ENCODE data around the gene TTC9. TPM values are rescaled to one million over a fixed set of nuclear protein-coding genes. Genes with fewer than 3 reads are reported as not detected.
A peak's percentile ranks its signal among the peaks of the same experiment; 100 is the strongest.

TTC9 gene
- total RNA-seq, 6 donors from 2014 or later: 3.1 to 8.6 (median 6.2) TPM

GRCh38 chr14:70666361-70666686, 24.6 kb downstream of the TTC9 start:
- TF ChIP-seq POLR2A (IDR thresholded peaks at IDR 0.05) (no peak), CTCF (IDR thresholded peaks at IDR 0.05) (no peak), POLR2AphosphoS5 (IDR thresholded peaks at IDR 0.05) (no peak), EP300 (IDR thresholded peaks at IDR 0.05) (no peak)
- no peak for ATAC-seq (ENCODE audit: low FRiP score in 2 of 2)
- peaks cover 5 to 28% (median 19%) of the 10 kb centered on the region in 4 donors for H3K4me1 ChIP-seq
- no peaks in the 10 kb centered on the region for H3K36me3 ChIP-seq
- H3K27ac ChIP-seq: peak overlapping the region in 3 of 4 donors; percentile 74 to 77 (median 75)
- no peaks in the 10 kb centered on the region for H3K9me3 ChIP-seq
- H3K4me3 ChIP-seq: no peak overlapping the region
- no peaks in the 10 kb centered on the region for H3K27me3 ChIP-seq
- no peak for DNase-seq
- 73 to 83% methylated on average over 1 of the region's 1 CpG for WGBS, 2 donors

- Histone ChIP-seq H3K4me3 (no peak overlapping the region), H3K36me3 (no peaks in the 10 kb centered on the region), H3K27ac (no peak overlapping the region), H3K4me1 (peaks cover 0 to 4% (median 0%) of the 10 kb centered on the region in 4 donors), H3K9me3 (no peaks in the 10 kb centered on the region), H3K27me3 (no peaks in the 10 kb centered on the region)
- TF ChIP-seq POLR2AphosphoS5 (IDR thresholded peaks at IDR 0.05) (no peak), EP300 (IDR thresholded peaks at IDR 0.05) (no peak)
- 82 to 84% methylated on average over 14 to 15 of the region's 15 CpGs for WGBS, 2 donors
- DNase-seq (no peak), ATAC-seq (ENCODE audit: low FRiP score in 2 of 2) (no peak)
Observed at GRCh38 chr14:70670992-70671651, 29.4 kb downstream of the TTC9 start.

GRCh38 chr14:70671652-70672644, 30.2 kb downstream of the TTC9 start:
- H3K9me3 ChIP-seq: no peaks in the 10 kb centered on the region
- no peaks in the 10 kb centered on the region for H3K36me3 ChIP-seq
- TF ChIP-seq POLR2A (IDR thresholded peaks at IDR 0.05): no peak
- TF ChIP-seq CTCF (IDR thresholded peaks at IDR 0.05): no peak
- TF ChIP-seq EP300 (IDR thresholded peaks at IDR 0.05): no peak
- no peak for TF ChIP-seq POLR2AphosphoS5 (IDR thresholded peaks at IDR 0.05)
- DNase-seq (no peak), ATAC-seq (ENCODE audit: low FRiP score in 2 of 2) (no peak)
- H3K4me1 ChIP-seq: no peaks in the 10 kb centered on the region
- H3K4me3 ChIP-seq: no peak overlapping the region
- no peaks in the 10 kb centered on the region for H3K27me3 ChIP-seq
- WGBS, 2 donors: 74 to 83% methylated on average over 12 of the region's 12 CpGs
- no peak overlapping the region for H3K27ac ChIP-seq

- Histone ChIP-seq H3K36me3 (no peaks in the 10 kb centered on the region), H3K4me1 (no peaks in the 10 kb centered on the region), H3K4me3 (no peak overlapping the region), H3K27ac (no peak overlapping the region), H3K9me3 (no peaks in the 10 kb centered on the region), H3K27me3 (no peaks in the 10 kb centered on the region)
- no peak for TF ChIP-seq POLR2A (IDR thresholded peaks at IDR 0.05)
- DNase-seq: no peak
- ATAC-seq (ENCODE audit: low FRiP score in 2 of 2): no peak
- 92 to 95% methylated on average over 6 of the region's 6 CpGs for WGBS, 2 donors
Observed at GRCh38 chr14:70677341-70677740, 35.6 kb downstream of the TTC9 start.

- Histone ChIP-seq H3K4me3 (no peak overlapping the region), H3K4me1 (no peaks in the 10 kb centered on the region), H3K27ac (no peak overlapping the region), H3K36me3 (no peaks in the 10 kb centered on the region), H3K27me3 (no peaks in the 10 kb centered on the region), H3K9me3 (no peaks in the 10 kb centered on the region)
- ATAC-seq (ENCODE audit: low FRiP score in 2 of 2): no peak
- DNase-seq: no peak
- WGBS, 2 donors: 93 to 95% methylated on average over 2 of the region's 2 CpGs
- TF ChIP-seq POLR2A (IDR thresholded peaks at IDR 0.05) (no peak), POLR2AphosphoS5 (IDR thresholded peaks at IDR 0.05) (no peak), EP300 (IDR thresholded peaks at IDR 0.05) (no peak), CTCF (IDR thresholded peaks at IDR 0.05) (no peak)
Observed at GRCh38 chr14:70680748-70681147, 39.0 kb downstream of the TTC9 start.

Data from upper lobe of left lung (tissue), 6 donors.